GM13977 (cell line): ENCODE measurements around the gene PRDM11.

ENCODE experiments used
- DNase-seq: peaks from one replicate; pipeline ENCODE4 v3.0.0; 2012; ENCODE audit warnings: low spot score
- CTCF ChIP-seq: IDR thresholded peaks from 2 replicates; pipeline ENCODE4 v1.5.1; 2012; ENCODE audit warnings: mild to moderate bottlenecking, control low read depth; ENCODE audit not compliant: insufficient read depth; ENCODE audit errors: extremely low read depth, missing control alignments
- in situ Hi-C: fragments of 300-500 bp; cut with MboI; formaldehyde crosslinking; loops from one replicate; pipeline ENCODE4 v1.12.0; 2022; ENCODE audit warnings: low sequenced_read_pairs, low pct_unique_long_range_greater_than_20kb, mixed read lengths, inconsistent platforms; ENCODE audit not compliant: unreplicated experiment

The PRDM11 gene

DNA sequence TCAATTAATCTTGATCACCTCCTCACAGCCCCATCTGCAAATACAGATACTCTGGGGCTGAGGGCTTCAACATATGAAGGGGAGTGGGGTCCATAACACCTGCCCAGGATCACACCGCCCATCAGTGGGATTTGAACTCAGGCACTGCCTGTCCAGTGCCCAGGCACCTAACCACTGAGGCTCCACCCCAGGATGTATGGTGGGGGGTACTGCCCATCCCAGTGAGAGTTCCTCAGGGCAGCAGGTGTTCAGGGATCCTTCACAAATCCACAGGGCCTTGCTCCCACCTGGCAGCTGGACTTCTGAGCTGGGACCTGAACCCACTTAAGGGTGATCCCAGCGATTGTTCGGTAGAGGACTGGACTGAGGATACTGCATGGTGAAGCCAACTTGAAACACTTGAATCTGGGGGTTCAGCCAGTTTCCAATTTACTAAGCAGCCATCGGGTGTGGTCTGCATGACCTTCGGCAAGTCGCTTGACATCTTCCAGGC lies 33.3 kb downstream of the PRDM11 start:
- in situ Hi-C loops, result no loop called here
- DNase-seq, result no peak
- no peak for TF ChIP-seq CTCF

DNA sequence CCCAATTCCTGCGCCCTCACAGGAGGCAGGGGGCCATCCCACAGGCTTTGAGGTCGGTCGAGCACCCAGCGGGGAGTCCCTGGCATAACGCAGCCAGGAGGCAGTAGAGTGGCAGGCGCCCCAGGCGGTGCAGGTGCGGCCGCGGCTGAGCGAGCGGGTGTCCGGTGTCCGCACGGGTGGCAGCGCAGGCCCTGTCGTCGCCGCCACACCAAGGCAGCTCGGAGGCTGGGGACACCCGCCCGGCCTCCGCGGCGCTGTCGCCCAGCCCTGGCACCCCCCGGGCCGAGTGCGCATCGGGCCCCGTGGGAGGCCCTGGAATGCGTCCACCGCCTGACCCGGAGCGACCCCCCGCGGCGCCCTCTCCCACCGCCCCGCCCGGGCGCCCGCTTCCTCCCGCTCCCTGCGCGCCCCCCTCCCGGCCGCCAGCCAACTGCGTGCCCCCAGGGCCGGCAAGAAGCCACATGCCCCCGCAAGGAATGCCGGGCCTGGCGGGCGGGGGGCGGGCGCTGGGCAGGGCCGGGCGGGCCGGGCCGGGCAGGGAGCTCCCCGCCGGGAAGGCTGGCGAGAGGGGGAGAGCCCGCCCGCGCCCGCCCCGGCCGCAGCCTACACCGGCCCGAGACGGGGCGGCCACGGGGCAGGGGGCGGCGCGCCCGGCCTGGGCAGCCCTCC lies 33.9 kb downstream of the PRDM11 start:
- no peak for TF ChIP-seq CTCF
- in situ Hi-C loops, result no loop called here
- DNase-seq, result peak; percentile 38

- in situ Hi-C loops, result no loop called here
- TF ChIP-seq CTCF, result no peak
- DNase-seq, result peak; percentile 50
Measured at GRCh38 chr11:45180848-45181192, 34.4 kb downstream of the PRDM11 start.

DNA sequence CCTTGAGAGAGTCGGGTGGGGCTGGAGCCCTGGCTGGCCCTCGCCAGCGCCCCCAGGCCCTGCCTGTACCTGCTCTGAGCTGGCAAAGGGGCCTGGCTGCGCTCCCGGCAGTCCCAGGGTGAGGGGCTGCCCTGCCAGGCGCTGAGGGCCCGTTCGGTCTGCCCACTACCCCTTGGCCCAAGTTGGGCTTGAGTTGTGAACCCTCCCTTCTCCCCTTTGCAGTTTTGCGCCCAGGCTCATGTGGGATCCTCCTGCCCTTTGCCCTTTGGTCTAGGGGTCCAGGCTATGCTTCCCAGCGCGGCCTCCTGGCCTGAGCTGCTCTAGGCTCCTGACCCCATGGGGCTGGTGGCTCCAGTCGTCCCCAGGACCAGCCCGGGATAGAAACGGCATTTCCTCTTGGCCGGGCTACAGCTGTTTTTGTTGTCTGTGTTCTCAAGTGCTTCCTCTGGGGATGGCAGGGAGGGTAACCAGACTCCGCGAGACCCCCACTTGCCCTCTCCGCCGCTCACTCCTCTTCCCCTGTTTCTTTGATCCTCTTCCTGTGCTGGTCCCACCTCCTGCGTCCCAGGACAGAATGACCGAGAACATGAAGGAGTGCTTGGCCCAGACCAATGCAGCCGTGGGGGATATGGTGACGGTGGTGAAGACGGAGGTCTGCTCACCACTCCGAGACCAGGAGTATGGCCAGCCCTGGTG lies 34.9 kb downstream of the PRDM11 start:
- DNase-seq, result no peak
- TF ChIP-seq CTCF, result no peak
- in situ Hi-C loops, result no loop called here

GRCh38 chr11:45181889-45182550 lies 35.6 kb downstream of the PRDM11 start:
- TF ChIP-seq CTCF, result no peak
- in situ Hi-C loops, result no loop called here
- DNase-seq, result no peak

- no peak for DNase-seq
- TF ChIP-seq CTCF, result peak; percentile 31
- in situ Hi-C loops, result no loop called here
Measured at GRCh38 chr11:45182902-45183301, 36.5 kb downstream of the PRDM11 start.
